Keratinocyte (primary cell): ENCODE results near the gene ABHD13.

Experiments used
- EZH2 ChIP-seq: IDR thresholded peaks from one replicate; pipeline ENCODE4 v1.6.1; 2012; ENCODE audit warnings: inconsistent platforms, mild to moderate bottlenecking, low read length, moderate library complexity
- TF ChIP-seq, protein P1 (sequence below), 3 experiments: IDR thresholded peaks in 1 of 3; conservative IDR thresholded peaks in 1 of 3; optimal IDR thresholded peaks in 1 of 3; 2 replicates in 2 of 3; 3 replicates in 1 of 3; pipeline versions ENCODE3 to v1.5.1; 2011; ENCODE audit warnings: low read length in 3 of 3, mild to moderate bottlenecking in 3 of 3, moderate library complexity in 2 of 3, control low read depth in 1 of 3, inconsistent platforms in 1 of 3; ENCODE audit not compliant: insufficient read depth in 2 of 3; ENCODE audit errors: extremely low read depth in 1 of 3

DNA sequence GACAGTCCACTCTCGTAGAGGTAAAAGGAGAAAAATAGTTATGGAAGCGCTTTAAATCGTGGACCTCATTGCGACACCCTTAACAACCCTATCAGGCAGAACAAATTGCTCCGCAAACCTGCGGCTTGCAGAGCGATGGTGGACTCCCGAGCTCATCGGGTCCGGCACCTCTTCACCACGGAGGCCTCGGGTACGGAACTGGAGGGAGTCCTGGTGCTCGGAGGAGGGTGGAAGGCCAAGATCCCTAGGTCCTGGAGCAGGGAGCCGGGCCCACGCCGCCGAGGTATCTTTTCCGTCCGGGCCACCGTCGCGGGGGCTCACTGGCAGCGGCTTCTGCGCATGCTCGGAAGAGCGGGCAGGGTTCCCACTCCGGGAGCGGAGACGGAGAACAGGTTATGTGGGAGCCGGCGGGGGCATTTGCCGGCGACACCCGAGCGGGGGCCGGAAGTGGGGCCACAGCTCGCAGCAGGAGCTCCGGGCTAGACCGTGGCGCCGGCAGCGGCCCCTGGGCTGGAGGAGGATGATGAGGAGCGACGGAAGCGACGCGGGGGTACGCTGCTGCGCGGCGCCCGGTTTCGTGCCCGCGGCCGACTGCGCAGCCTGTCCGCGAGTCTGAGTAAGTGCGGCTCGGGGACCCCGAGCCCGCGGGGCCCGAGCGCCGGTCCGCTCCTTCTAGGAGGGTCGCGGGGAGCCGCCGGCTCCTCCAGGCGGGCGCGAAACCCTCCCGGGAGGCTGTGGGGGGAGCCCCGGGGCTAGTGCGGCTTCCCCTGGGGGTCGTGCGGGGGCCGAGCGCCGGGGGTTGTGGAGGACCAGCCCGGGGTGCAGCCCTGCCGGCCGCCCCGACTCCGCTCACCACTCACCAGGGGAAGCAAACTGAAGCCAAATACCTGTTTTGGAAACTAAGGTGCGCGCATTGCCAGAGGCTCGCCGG is at the start of gene ABHD13:
- TF ChIP-seq, protein P1, sequence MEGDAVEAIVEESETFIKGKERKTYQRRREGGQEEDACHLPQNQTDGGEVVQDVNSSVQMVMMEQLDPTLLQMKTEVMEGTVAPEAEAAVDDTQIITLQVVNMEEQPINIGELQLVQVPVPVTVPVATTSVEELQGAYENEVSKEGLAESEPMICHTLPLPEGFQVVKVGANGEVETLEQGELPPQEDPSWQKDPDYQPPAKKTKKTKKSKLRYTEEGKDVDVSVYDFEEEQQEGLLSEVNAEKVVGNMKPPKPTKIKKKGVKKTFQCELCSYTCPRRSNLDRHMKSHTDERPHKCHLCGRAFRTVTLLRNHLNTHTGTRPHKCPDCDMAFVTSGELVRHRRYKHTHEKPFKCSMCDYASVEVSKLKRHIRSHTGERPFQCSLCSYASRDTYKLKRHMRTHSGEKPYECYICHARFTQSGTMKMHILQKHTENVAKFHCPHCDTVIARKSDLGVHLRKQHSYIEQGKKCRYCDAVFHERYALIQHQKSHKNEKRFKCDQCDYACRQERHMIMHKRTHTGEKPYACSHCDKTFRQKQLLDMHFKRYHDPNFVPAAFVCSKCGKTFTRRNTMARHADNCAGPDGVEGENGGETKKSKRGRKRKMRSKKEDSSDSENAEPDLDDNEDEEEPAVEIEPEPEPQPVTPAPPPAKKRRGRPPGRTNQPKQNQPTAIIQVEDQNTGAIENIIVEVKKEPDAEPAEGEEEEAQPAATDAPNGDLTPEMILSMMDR (optimal IDR thresholded peaks at IDR 0.05 in 1 of 3, IDR thresholded peaks at IDR 0.05 in 1 of 3, conservative IDR thresholded peaks at IDR 0.05 in 1 of 3; ENCODE audit: extremely low read depth in 1 of 3, insufficient read depth in 2 of 3, low read length in 3 of 3): no peak
- TF ChIP-seq EZH2: no peak
